Left lung (tissue), 10 donors: ENCODE data around the gene OTOG. TPM values are rescaled to one million over a fixed set of nuclear protein-coding genes. Genes with fewer than 3 reads are reported as not detected.

Experiments used
- ATAC-seq: fragments of 200-7000 bp; cut with Tn5 transposase; one replicate; pipeline ENCODE4 v1.9.1; 2020; ENCODE audit warnings: moderate library complexity
- DNase-seq, 4 donors: peaks; one replicate each; pipeline ENCODE4 v3.0.0-alpha.2; 2013 to 2020
- H3K27ac ChIP-seq, 2 donors: fragments of 200-600 bp; sonication (generic) in 1 of 2; one replicate each; pipeline versions ENCODE4 v1.5.0 to v1.8.0; 2020 to 2021
- H3K27me3 ChIP-seq, 2 donors: fragments of 200-600 bp; sonication (generic) in 1 of 2; one replicate each; pipeline versions ENCODE4 v1.5.0 to v1.8.0; 2020 to 2021
- H3K36me3 ChIP-seq, 2 donors: fragments of 200-600 bp; sonication (generic) in 1 of 2; one replicate each; pipeline versions ENCODE4 v1.5.0 to v1.8.0; 2020 to 2021
- H3K4me1 ChIP-seq, 2 donors: fragments of 200-600 bp; one replicate each; pipeline ENCODE4 v1.8.0; 2021
- H3K4me3 ChIP-seq, 2 donors: fragments of 200-600 bp; sonication (generic) in 1 of 2; one replicate each; pipeline versions ENCODE4 v1.5.0 to v1.8.0; 2020 to 2021; ENCODE audit warnings: mild to moderate bottlenecking in 1 of 2
- H3K9me3 ChIP-seq, 2 donors: fragments of 200-600 bp; sonication (generic) in 1 of 2; one replicate each; pipeline versions ENCODE4 v1.5.0 to v1.8.0; 2020 to 2021
- CTCF ChIP-seq, 2 donors: fragments of 200-600 bp; sonication (generic) in 1 of 2; IDR thresholded peaks; one replicate each; pipeline versions ENCODE4 v1.5.0 to v1.8.0; 2021; ENCODE audit warnings: antibody characterized with exemption in 2 of 2
- intact Hi-C, 2 donors: fragments of 100-400 bp; cut with DNase I; formaldehyde crosslinking; loops; one replicate each; pipeline versions ENCODE4 v1.11.2 to v1.14.2; 2022
- polyA plus RNA-seq, 6 donors: library from polyadenylated mRNA; unstranded; fragments of 120-200 nt; gene quantifications; one replicate each; pipeline ENCODE4 v1.2.1, GENCODE V29; 2013; ENCODE audit not compliant: insufficient read length in 6 of 6
- total RNA-seq, 2 donors: library from RNA; stranded (reverse); fragmentation: NEBNext Ultra II Directional; extraction: Animal tissue kit (Norgen Biotek cat#: 25700); gene quantifications; one replicate each; pipeline ENCODE4 v1.2.1, GENCODE V29; 2021
- donor health status: DM: no; HTN: yes; CAD: no.
- donor health status: DM: no; HTN: no; CAD: no.

Gene OTOG
- total and polyA plus RNA-seq, 8 donors = 0.04 to 0.24 (median 0.11) TPM; not detected in 2

GRCh38 chr11:17548444-17548843, 1.4 kb downstream of the OTOG start:
- ATAC-seq = no peak

GRCh38 chr11:17550450-17551346, 3.6 kb downstream of the OTOG start:
- intact Hi-C loops = no loop called here
- ATAC-seq (no peak), DNase-seq (no peak)
- H3K27ac ChIP-seq = no peak overlapping the region
- peaks cover 4 to 37% of the 10 kb centered on the region in 2 donors for H3K27me3 ChIP-seq
- TF ChIP-seq CTCF (IDR thresholded peaks at IDR 0.05) = no peak
- no peak overlapping the region for H3K4me3 ChIP-seq
- no peaks in the 10 kb centered on the region for H3K4me1 ChIP-seq
- H3K9me3 ChIP-seq = no peaks in the 10 kb centered on the region
- H3K36me3 ChIP-seq = no peaks in the 10 kb centered on the region

More at GRCh38 chr11:17548444-17548843, 1.4 kb downstream of the OTOG start:
- H3K4me1 ChIP-seq = no peaks in the 10 kb centered on the region
- H3K27me3 ChIP-seq = peaks cover 4 to 58% of the 10 kb centered on the region in 2 donors
- DNase-seq = no peak
- H3K36me3 ChIP-seq = no peaks in the 10 kb centered on the region
- no peak for TF ChIP-seq CTCF (IDR thresholded peaks at IDR 0.05)
- no peaks in the 10 kb centered on the region for H3K9me3 ChIP-seq
- intact Hi-C loops = no loop called here
- H3K4me3 ChIP-seq = no peak overlapping the region
- no peak overlapping the region for H3K27ac ChIP-seq

DNA sequence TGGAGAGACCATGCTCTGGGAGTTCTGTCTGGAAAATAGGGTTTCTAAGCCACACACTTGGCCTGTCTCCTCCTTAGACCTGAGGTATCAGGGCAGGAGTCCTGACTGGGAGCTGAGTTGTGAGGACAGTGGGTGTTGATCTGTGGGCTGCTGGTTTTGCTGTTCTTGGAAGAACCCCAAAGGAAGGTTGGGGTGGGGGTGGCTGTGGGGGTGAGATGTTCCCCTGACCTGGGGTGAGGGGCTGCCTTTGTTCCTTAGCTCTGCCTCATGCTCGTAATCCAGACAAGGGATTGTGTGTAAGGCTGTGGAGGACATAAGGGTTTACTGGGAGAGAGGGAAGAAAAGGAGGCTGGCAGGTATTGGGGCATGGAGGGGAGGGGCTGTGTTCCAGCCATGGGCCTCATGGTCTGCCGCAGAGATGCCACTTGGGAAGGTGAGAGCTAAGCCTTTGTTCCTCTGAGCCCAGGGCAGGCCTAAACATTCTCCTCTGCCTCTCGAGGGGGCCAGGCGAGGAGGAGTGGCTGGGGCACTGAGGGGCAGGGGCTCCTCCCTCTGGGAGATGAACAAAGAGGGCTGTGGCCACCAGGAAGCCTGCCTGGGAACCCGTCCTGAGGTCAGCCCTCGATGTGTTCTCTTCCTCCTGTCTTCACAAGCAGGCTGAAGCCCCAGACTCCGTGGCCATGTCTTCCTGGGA, 4.4 kb downstream of the OTOG start:
- no peak for TF ChIP-seq CTCF (IDR thresholded peaks at IDR 0.05)
- ATAC-seq (no peak), DNase-seq (no peak)
- Histone ChIP-seq H3K9me3 (no peaks in the 10 kb centered on the region), H3K4me3 (no peak overlapping the region), H3K27ac (no peak overlapping the region), H3K36me3 (no peaks in the 10 kb centered on the region), H3K4me1 (no peaks in the 10 kb centered on the region), H3K27me3 (peaks cover 4 to 30% of the 10 kb centered on the region in 2 donors)
- intact Hi-C loops = no loop called here

DNA sequence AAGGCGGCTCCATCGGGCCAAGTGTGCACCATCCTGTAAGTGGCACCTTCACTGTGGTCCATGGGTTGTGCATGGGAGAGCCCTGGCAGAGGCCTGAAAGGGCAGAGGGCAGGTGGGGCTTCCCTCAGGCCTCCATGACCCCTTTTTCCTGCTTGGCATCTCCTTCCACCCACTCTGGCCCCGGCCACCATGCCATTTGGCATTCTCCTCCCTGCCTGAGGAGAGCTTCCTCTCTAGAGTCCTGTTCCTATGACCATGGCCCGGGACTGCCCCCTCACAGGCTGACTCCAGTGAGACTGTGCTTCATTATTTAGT, 4.9 kb downstream of the OTOG start:
- H3K9me3 ChIP-seq = no peaks in the 10 kb centered on the region
- no peak for TF ChIP-seq CTCF (IDR thresholded peaks at IDR 0.05)
- no peaks in the 10 kb centered on the region for H3K36me3 ChIP-seq
- intact Hi-C loops = no loop called here
- H3K27ac ChIP-seq = no peak overlapping the region
- DNase-seq (no peak), ATAC-seq (no peak)
- H3K27me3 ChIP-seq = peaks cover under 1 to 25% of the 10 kb centered on the region in 2 donors
- H3K4me1 ChIP-seq = no peaks in the 10 kb centered on the region
- no peak overlapping the region for H3K4me3 ChIP-seq
